IMR-90 (cell line): ENCODE data around the gene PUS3.

Source experiments
- BHLHE40 ChIP-seq: fragments of 150-350 bp; IDR thresholded peaks from 2 replicates; pipeline ENCODE4 v1.6.1; 2016; ENCODE audit warnings: mild to moderate bottlenecking, low read depth, low read length
- CEBPB ChIP-seq: IDR thresholded peaks from 2 replicates; pipeline ENCODE4 v1.6.1; 2012; ENCODE audit warnings: low read depth, low read length, improper control_type of control experiment
- FOS ChIP-seq: fragments of 150-350 bp; IDR thresholded peaks from 2 replicates; pipeline ENCODE4 v1.6.1; 2016; ENCODE audit warnings: low read depth, low read length
- MAFK ChIP-seq: IDR thresholded peaks from 2 replicates; pipeline ENCODE4 v1.6.1; 2012; ENCODE audit warnings: low read depth, low read length, improper control_type of control experiment
- MAZ ChIP-seq: IDR thresholded peaks from 2 replicates; pipeline ENCODE4 v1.6.1; 2012; ENCODE audit warnings: low read depth, mild to moderate bottlenecking, low read length, improper control_type of control experiment, moderate library complexity, borderline replicate concordance
- NFE2L2 ChIP-seq: fragments of 150-350 bp; IDR thresholded peaks from 2 replicates; pipeline ENCODE4 v1.6.1; 2016; ENCODE audit warnings: low read depth, mild to moderate bottlenecking, low read length
- POLR2A ChIP-seq: IDR thresholded peaks from 2 replicates; pipeline ENCODE4 v1.6.1; 2012; ENCODE audit warnings: mild to moderate bottlenecking, low read depth, low read length
- RAD21 ChIP-seq: IDR thresholded peaks from 2 replicates; pipeline ENCODE4 v1.6.1; 2012; ENCODE audit warnings: low read length, improper control_type of control experiment
- RCOR1 ChIP-seq: IDR thresholded peaks from 2 replicates; pipeline ENCODE4 v1.6.1; 2012; ENCODE audit warnings: mild to moderate bottlenecking, low read length, improper control_type of control experiment; ENCODE audit not compliant: insufficient replicate concordance
- RFX5 ChIP-seq: IDR thresholded peaks from 2 replicates; pipeline ENCODE4 v1.8.0; 2012; ENCODE audit warnings: low read depth, mild to moderate bottlenecking, low read length, moderate library complexity
- SMC3 ChIP-seq: fragments of 150-350 bp; IDR thresholded peaks from 2 replicates; pipeline ENCODE4 v1.6.1; 2016; ENCODE audit warnings: low read depth, mild to moderate bottlenecking, antibody characterized with exemption, low read length, moderate library complexity
- TF ChIP-seq, protein P1 (sequence below): conservative IDR thresholded peaks from 2 replicates; pipeline ENCODE4 v1.5.1; 2012; ENCODE audit warnings: mild to moderate bottlenecking, low read depth, low read length, improper control_type of control experiment
- TF ChIP-seq, protein P2 (sequence below): fragments of 150-350 bp; IDR thresholded peaks from 2 replicates; pipeline ENCODE4 v1.6.1; 2017; ENCODE audit warnings: mild to moderate bottlenecking, antibody characterized with exemption, low read length, low read depth

DNA sequence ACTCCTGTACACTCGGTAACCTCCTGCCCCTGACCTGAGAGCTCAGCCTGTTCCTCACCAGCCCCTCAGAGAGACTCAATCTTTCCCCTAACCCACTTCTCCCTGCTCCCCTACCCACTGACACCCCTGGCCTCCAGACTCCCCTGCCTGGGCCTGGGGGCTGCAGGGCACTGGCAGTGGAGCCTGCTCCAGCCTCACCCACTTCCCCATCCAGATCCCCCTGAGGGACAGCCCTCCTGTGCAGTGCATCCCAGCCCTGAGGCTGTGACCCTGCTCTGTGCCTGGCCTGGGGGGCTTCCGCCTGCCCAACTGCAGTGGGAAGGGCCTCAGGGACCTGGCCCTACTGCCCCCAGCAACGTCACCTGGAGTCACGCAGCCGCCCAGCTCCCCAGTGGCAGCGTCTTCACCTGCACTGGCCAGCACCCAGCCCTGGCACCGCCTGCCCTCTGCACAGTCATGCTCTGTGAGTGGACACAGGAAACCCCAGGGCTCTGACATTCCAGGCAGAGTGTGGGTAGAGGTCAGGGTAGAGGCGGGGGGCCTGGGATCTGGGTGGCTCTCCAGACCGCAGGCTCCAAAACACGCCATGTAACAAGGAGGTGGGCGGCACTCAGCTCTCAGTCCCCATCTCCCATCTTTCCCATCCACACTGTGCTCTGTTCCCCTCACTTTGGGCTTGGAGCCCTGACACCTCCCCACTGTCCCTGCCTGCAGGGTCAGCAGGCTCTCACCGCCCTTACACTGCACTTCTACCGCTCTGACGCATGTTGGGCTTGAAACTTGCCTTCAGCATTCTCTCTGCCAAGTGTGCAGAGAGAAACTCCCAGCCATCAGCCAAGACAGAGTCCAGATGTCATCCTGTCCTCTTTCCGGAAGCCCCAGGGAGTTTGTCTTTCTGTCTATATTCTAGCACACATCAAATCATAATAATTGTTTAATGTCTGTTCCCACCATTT is 48.0 kb upstream of the PUS3 start:
- TF ChIP-seq MAFK (no peak), RFX5 (no peak), POLR2A (no peak), FOS (no peak), RAD21 (no peak), SMC3 (no peak), CEBPB (no peak), MAZ (no peak), RCOR1 (no peak), BHLHE40 (no peak), NFE2L2 (no peak)
- TF ChIP-seq, protein P1, sequence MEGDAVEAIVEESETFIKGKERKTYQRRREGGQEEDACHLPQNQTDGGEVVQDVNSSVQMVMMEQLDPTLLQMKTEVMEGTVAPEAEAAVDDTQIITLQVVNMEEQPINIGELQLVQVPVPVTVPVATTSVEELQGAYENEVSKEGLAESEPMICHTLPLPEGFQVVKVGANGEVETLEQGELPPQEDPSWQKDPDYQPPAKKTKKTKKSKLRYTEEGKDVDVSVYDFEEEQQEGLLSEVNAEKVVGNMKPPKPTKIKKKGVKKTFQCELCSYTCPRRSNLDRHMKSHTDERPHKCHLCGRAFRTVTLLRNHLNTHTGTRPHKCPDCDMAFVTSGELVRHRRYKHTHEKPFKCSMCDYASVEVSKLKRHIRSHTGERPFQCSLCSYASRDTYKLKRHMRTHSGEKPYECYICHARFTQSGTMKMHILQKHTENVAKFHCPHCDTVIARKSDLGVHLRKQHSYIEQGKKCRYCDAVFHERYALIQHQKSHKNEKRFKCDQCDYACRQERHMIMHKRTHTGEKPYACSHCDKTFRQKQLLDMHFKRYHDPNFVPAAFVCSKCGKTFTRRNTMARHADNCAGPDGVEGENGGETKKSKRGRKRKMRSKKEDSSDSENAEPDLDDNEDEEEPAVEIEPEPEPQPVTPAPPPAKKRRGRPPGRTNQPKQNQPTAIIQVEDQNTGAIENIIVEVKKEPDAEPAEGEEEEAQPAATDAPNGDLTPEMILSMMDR, result no peak
- TF ChIP-seq, protein P2, sequence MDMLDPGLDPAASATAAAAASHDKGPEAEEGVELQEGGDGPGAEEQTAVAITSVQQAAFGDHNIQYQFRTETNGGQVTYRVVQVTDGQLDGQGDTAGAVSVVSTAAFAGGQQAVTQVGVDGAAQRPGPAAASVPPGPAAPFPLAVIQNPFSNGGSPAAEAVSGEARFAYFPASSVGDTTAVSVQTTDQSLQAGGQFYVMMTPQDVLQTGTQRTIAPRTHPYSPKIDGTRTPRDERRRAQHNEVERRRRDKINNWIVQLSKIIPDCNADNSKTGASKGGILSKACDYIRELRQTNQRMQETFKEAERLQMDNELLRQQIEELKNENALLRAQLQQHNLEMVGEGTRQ, result no peak
